HepG2 (cell line): ENCODE data around the gene TTC32. TPM values are rescaled to one million over a fixed set of nuclear protein-coding genes. Genes with fewer than 3 reads are reported as not detected.

Experiments used
- ASH2L ChIP-seq: fragments of 300-600, 200-600 bp; sonication (generic); IDR thresholded peaks from 2 replicates; pipeline ENCODE4 v1.7.0; 2017; ENCODE audit warnings: low read depth, mild to moderate bottlenecking, moderate library complexity, mixed read lengths, low read length; ENCODE audit not compliant: insufficient read length
- FOXJ3 ChIP-seq: sonication (generic); formaldehyde crosslinking; IDR thresholded peaks from 2 replicates; pipeline ENCODE4 v1.4.0; 2020; ENCODE audit warnings: missing genetic modification reagents, mild to moderate bottlenecking, borderline replicate concordance
- HOXA9 ChIP-seq: sonication (generic); formaldehyde crosslinking; IDR thresholded peaks from 2 replicates; pipeline ENCODE4 v1.8.1; 2022; ENCODE audit warnings: missing genetic modification reagents, mild to moderate bottlenecking, moderate library complexity, borderline replicate concordance
- KLF16 ChIP-seq, 2 experiments: sonication (generic) in 1 of 2; formaldehyde crosslinking in 1 of 2; IDR thresholded peaks; 2 replicates each; pipeline versions ENCODE4 v1.6.1 to v1.8.0; 2016 to 2023; ENCODE audit warnings: missing genetic modification reagents in 2 of 2, missing compliant biosample characterization in 1 of 2
- NR1H2 ChIP-seq: sonication (generic); formaldehyde crosslinking; IDR thresholded peaks from 2 replicates; pipeline ENCODE4 v1.8.1; 2022; ENCODE audit warnings: low read depth, missing genetic modification reagents, borderline replicate concordance
- PHF21A ChIP-seq: sonication (generic); formaldehyde crosslinking; IDR thresholded peaks from 2 replicates; pipeline ENCODE4 v1.5.0; 2020; ENCODE audit warnings: mild to moderate bottlenecking, missing genetic modification reagents
- POLR2G ChIP-seq: fragments of 200-400 bp; formaldehyde crosslinking; IDR thresholded peaks from 2 replicates; pipeline ENCODE4 v1.6.1; 2018; ENCODE audit warnings: mild to moderate bottlenecking, low read depth, low read length, moderate library complexity
- SIX1 ChIP-seq: sonication (generic); formaldehyde crosslinking; IDR thresholded peaks from 2 replicates; pipeline ENCODE4 v1.4.0; 2020; ENCODE audit warnings: missing genetic modification reagents, borderline replicate concordance
- SMARCC2 ChIP-seq: fragments of 450-650 bp; IDR thresholded peaks from 2 replicates; pipeline ENCODE4 v1.6.1; 2017; ENCODE audit warnings: antibody characterized with exemption, mild to moderate bottlenecking
- SOX13 ChIP-seq, 3 experiments: fragments of 450-650 bp in 1 of 3; sonication (generic) in 1 of 3; formaldehyde crosslinking in 1 of 3; IDR thresholded peaks in 2 of 3; conservative IDR thresholded peaks in 1 of 3; 2 replicates each; pipeline versions ENCODE4 v1.5.0 to v1.6.1; 2016 to 2020; ENCODE audit warnings: antibody characterized with exemption in 1 of 3, mild to moderate bottlenecking in 1 of 3, missing compliant biosample characterization in 1 of 3, missing genetic modification reagents in 1 of 3, moderate library complexity in 1 of 3
- ZBTB38 ChIP-seq: sonication (generic); formaldehyde crosslinking; IDR thresholded peaks from 2 replicates; pipeline ENCODE4 v1.5.1; 2020; ENCODE audit warnings: mild to moderate bottlenecking, missing genetic modification reagents
- ZBTB39 ChIP-seq: sonication (generic); formaldehyde crosslinking; IDR thresholded peaks from 2 replicates; pipeline ENCODE4 v1.5.0; 2020; ENCODE audit warnings: missing genetic modification reagents
- ZNF235 ChIP-seq: sonication (generic); formaldehyde crosslinking; IDR thresholded peaks from 2 replicates; pipeline ENCODE4 v1.8.1; 2023; ENCODE audit warnings: mild to moderate bottlenecking, missing genetic modification reagents, borderline replicate concordance
- ZNF44 ChIP-seq: sonication (generic); formaldehyde crosslinking; IDR thresholded peaks from 2 replicates; pipeline ENCODE4 v1.5.1; 2020; ENCODE audit warnings: mild to moderate bottlenecking, missing genetic modification reagents
- ZNF550 ChIP-seq: sonication (generic); formaldehyde crosslinking; IDR thresholded peaks from 2 replicates; pipeline ENCODE4 v1.4.0; 2020; ENCODE audit warnings: mild to moderate bottlenecking, missing genetic modification reagents, borderline replicate concordance
- ZNF563 ChIP-seq: sonication (generic); formaldehyde crosslinking; IDR thresholded peaks from 2 replicates; pipeline ENCODE4 v1.8.0; 2022; ENCODE audit warnings: mild to moderate bottlenecking, moderate library complexity, missing genetic modification reagents
- ZNF891 ChIP-seq: sonication (generic); formaldehyde crosslinking; IDR thresholded peaks from 2 replicates; pipeline ENCODE4 v1.5.0; 2020; ENCODE audit warnings: mild to moderate bottlenecking, missing genetic modification reagents
- ZUFSP ChIP-seq: sonication (generic); formaldehyde crosslinking; IDR thresholded peaks from 2 replicates; pipeline ENCODE4 v1.9.0; 2021; ENCODE audit warnings: missing genetic modification reagents, mild to moderate bottlenecking, borderline replicate concordance
- polyA plus RNA-seq, 8 experiments: library from polyadenylated mRNA; depleted of rRNA in 3 of 8; stranded (reverse) in 7 of 8; unstranded in 1 of 8; fragments of >200 nt; fragmentation: Illumina TruSeq in 4 of 8; extraction: Trizol in 4 of 8; gene quantifications; 2 replicates each; pipeline versions ENCODE4 v1.2.1 to v1.2.3, GENCODE V29; 2011 to 2016; ENCODE audit warnings: low read depth in 4 of 8, missing spikeins in 1 of 8, mixed read lengths in 1 of 8; ENCODE audit not compliant: insufficient read depth in 1 of 8
- total RNA-seq, 5 experiments: library from RNA; depleted of rRNA; stranded (reverse); fragments of >200 nt; fragmentation: Illumina TruSeq; extraction: Trizol; gene quantifications; 2 replicates each; pipeline ENCODE4 v1.2.3, GENCODE V29; 2016; ENCODE audit warnings: low read depth in 1 of 5
- TF ChIP-seq, protein P1 (sequence below): sonication (generic); formaldehyde crosslinking; IDR thresholded peaks from 2 replicates; pipeline ENCODE4 v1.5.1; 2020; ENCODE audit warnings: missing genetic modification reagents, mild to moderate bottlenecking, borderline replicate concordance
- TF ChIP-seq, protein P2 (sequence below): sonication (generic); formaldehyde crosslinking; IDR thresholded peaks from 2 replicates; pipeline ENCODE4 v1.8.0; 2022; ENCODE audit warnings: mild to moderate bottlenecking, missing genetic modification reagents, moderate library complexity

TTC32 gene
- total and polyA plus RNA-seq, 2 of the 13 experiments (the other 11 are each of a cell fraction or from before 2014, with no cell fraction given), result 21.6 to 38.3 TPM

GRCh38 chr2:19863303-19864041 is 38.3 kb downstream of the TTC32 start (continued):
- TF ChIP-seq KLF16 (CRISPR knock-in tag; IDR thresholded peaks at IDR 0.05), result peak in 1 of 2 experiments; percentile 19; a peak in 1 of 4 replicates
- TF ChIP-seq ZNF235 (CRISPR knock-in tag), result no peak; the same call in 1 of the 2 replicates
- peak; percentile 78 for TF ChIP-seq ZBTB38 (CRISPR knock-in tag)
- peak; percentile 57 for TF ChIP-seq POLR2G
- 0 out of 2 replicates have a peak, but pooled peaks have one; percentile 40 for TF ChIP-seq SIX1
- peak; percentile 88; the same call in 1 of the 2 replicates for TF ChIP-seq ZBTB39 (CRISPR knock-in tag)
- TF ChIP-seq ZUFSP, result no peak
- TF ChIP-seq, protein P1, sequence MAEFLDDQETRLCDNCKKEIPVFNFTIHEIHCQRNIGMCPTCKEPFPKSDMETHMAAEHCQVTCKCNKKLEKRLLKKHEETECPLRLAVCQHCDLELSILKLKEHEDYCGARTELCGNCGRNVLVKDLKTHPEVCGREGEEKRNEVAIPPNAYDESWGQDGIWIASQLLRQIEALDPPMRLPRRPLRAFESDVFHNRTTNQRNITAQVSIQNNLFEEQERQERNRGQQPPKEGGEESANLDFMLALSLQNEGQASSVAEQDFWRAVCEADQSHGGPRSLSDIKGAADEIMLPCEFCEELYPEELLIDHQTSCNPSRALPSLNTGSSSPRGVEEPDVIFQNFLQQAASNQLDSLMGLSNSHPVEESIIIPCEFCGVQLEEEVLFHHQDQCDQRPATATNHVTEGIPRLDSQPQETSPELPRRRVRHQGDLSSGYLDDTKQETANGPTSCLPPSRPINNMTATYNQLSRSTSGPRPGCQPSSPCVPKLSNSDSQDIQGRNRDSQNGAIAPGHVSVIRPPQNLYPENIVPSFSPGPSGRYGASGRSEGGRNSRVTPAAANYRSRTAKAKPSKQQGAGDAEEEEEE (CRISPR knock-in tag), result peak; percentile 51; the same call in 1 of the 2 replicates
- TF ChIP-seq ZNF550, result peak; percentile 89; the same call in 1 of the 2 replicates
- TF ChIP-seq, protein P2, sequence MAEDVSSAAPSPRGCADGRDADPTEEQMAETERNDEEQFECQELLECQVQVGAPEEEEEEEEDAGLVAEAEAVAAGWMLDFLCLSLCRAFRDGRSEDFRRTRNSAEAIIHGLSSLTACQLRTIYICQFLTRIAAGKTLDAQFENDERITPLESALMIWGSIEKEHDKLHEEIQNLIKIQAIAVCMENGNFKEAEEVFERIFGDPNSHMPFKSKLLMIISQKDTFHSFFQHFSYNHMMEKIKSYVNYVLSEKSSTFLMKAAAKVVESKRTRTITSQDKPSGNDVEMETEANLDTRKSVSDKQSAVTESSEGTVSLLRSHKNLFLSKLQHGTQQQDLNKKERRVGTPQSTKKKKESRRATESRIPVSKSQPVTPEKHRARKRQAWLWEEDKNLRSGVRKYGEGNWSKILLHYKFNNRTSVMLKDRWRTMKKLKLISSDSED (CRISPR knock-in tag), result no peak
- TF ChIP-seq PHF21A (CRISPR knock-in tag), result peak; percentile 83; the same call in 1 of the 2 replicates
- no peak for TF ChIP-seq HOXA9 (CRISPR knock-in tag)
- peak; percentile 58; the same call in 1 of the 2 replicates for TF ChIP-seq ZNF44 (CRISPR knock-in tag)
- no peak for TF ChIP-seq SMARCC2
- TF ChIP-seq NR1H2 (CRISPR knock-in tag), result no peak
- no peak for TF ChIP-seq ZNF891 (CRISPR knock-in tag)
- no peak for TF ChIP-seq SOX13 (IDR thresholded peaks at IDR 0.05)
- TF ChIP-seq SOX13 (CRISPR knock-in tag; conservative IDR thresholded peaks at IDR 0.05 in 1 of 2, IDR thresholded peaks at IDR 0.05 in 1 of 2), result peak in 1 of 2 experiments; percentile 5; a peak in 1 of 4 replicates
- TF ChIP-seq ZNF563, result 0 out of 2 replicates have a peak, but pooled peaks have one; percentile 8
- TF ChIP-seq FOXJ3 (CRISPR knock-in tag), result peak; percentile 46; the same call in 1 of the 2 replicates
- peak; percentile 17 for TF ChIP-seq ASH2L
